Caco-2 (cell line): Measurements from ENCODE around the gene TNS1. TPM values are rescaled to one million over a fixed set of nuclear protein-coding genes. Genes with fewer than 3 reads are reported as not detected.

ENCODE experiments used
- BruUV-seq: library from RNA; stranded (reverse); fragments of 400-500 nt; replicated peaks from 2 replicates; lab custom pipeline; 2021; lab: Mats Ljungman, UMichigan
- CTCF ChIA-PET: fragments of 300-600 bp; sonication (Branson Sonifier 250); formaldehyde crosslinking; loops from one replicate; lab custom pipeline; 2022; ENCODE audit warnings: antibody characterized with exemption; lab: Charles Lee
- POLR2A ChIA-PET: fragments of 300-600 bp; sonication (Branson Sonifier 250); formaldehyde crosslinking; loops from one replicate; lab custom pipeline; 2022; ENCODE audit warnings: antibody characterized with exemption; lab: Charles Lee
- DNase-seq, 2 experiments: peaks; one replicate each; pipeline versions ENCODE4 v3.0.0 to v3.0.0-alpha.2; 2020 to 2022
- H3K27me3 ChIP-seq: replicated peaks from 2 replicates; pipeline ENCODE4 v1.6.0; 2011; ENCODE audit warnings: low read length; ENCODE audit not compliant: control insufficient read depth, insufficient read depth
- H3K36me3 ChIP-seq: 2 replicates; pipeline ENCODE4 v1.5.1; 2011; ENCODE audit warnings: low read length; ENCODE audit not compliant: control insufficient read depth, insufficient read depth
- H3K4me1 ChIP-seq: fragments of 250-450 bp; sonication (Bioruptor Pico); 2 replicates; pipeline ENCODE4 v1.5.1; 2020; ENCODE audit warnings: mild to moderate bottlenecking
- H3K4me3 ChIP-seq: 2 replicates; pipeline ENCODE4 v1.5.1; 2011; ENCODE audit warnings: low read depth, mild to moderate bottlenecking, control low read depth, low read length
- H3K9me3 ChIP-seq: fragments of 250-450 bp; sonication (Bioruptor Pico); 2 replicates; pipeline ENCODE4 v1.5.1; 2020; ENCODE audit warnings: mild to moderate bottlenecking, moderate library complexity
- H3K27ac Mint-ChIP-seq: one replicate; pipeline ENCODE4 v1.8.0; 2022; ENCODE audit warnings: mixed read lengths; ENCODE audit not compliant: unreplicated experiment
- H3K27me3 Mint-ChIP-seq: one replicate; pipeline ENCODE4 v1.8.0; 2022; ENCODE audit warnings: mixed read lengths; ENCODE audit not compliant: insufficient read depth, unreplicated experiment
- H3K36me3 Mint-ChIP-seq: one replicate; pipeline ENCODE4 v1.8.0; 2022; ENCODE audit warnings: mild to moderate bottlenecking, mixed read lengths; ENCODE audit not compliant: insufficient read depth, unreplicated experiment
- H3K4me1 Mint-ChIP-seq: one replicate; pipeline ENCODE4 v1.8.0; 2022; ENCODE audit warnings: low read depth, mixed read lengths; ENCODE audit not compliant: unreplicated experiment
- H3K4me3 Mint-ChIP-seq: one replicate; pipeline ENCODE4 v1.8.0; 2022; ENCODE audit warnings: mild to moderate bottlenecking, moderate library complexity, mixed read lengths; ENCODE audit not compliant: unreplicated experiment
- H3K9me3 Mint-ChIP-seq: one replicate; pipeline ENCODE4 v1.8.0; 2022; ENCODE audit warnings: mixed read lengths; ENCODE audit not compliant: unreplicated experiment
- CTCF ChIP-seq, 2 experiments: fragments of 200-600 bp in 1 of 2; IDR thresholded peaks; 1 replicate in 1 of 2; 2 replicates in 1 of 2; pipeline versions ENCODE4 v1.5.1 to v1.8.0; 2011 to 2022; ENCODE audit warnings: antibody characterized with exemption in 1 of 2, control low read depth in 1 of 2, inconsistent platforms in 1 of 2, low read depth in 1 of 2, low read length in 1 of 2, mild to moderate bottlenecking in 1 of 2, moderate library complexity in 1 of 2; ENCODE audit not compliant: insufficient read depth in 1 of 2, severe bottlenecking in 1 of 2, unreplicated experiment in 1 of 2
- intact Hi-C: fragments of 100-400 bp; cut with micrococcal nuclease; formaldehyde crosslinking; loops from one replicate; pipeline ENCODE4 v1.10.0; 2022; ENCODE audit not compliant: unreplicated experiment
- total RNA-seq: library from RNA; stranded (reverse); gene quantifications from 2 replicates; pipeline ENCODE4 v1.2.3, GENCODE V29; 2022

Gene TNS1
- total RNA-seq, 1 experiment from 2014 or later = 16.1 TPM

GRCh38 chr2:217928324-217929181 lies 74.2 kb downstream of the TNS1 start:
- Histone ChIP-seq H3K9me3 (no peaks in the 10 kb centered on the region), H3K36me3 (no peaks in the 10 kb centered on the region), H3K4me1 (peaks cover 6% of the 10 kb centered on the region; the same call in 1 of the 2 replicates), H3K4me3 (no peak overlapping the region), H3K27me3 (no peaks in the 10 kb centered on the region)
- Mint-ChIP-seq H3K4me3 (no peak overlapping the region), H3K27ac (peak overlapping the region; percentile 21), H3K36me3 (no peaks in the 10 kb centered on the region), H3K4me1 (no peaks in the 10 kb centered on the region), H3K27me3 (no peaks in the 10 kb centered on the region), H3K9me3 (no peaks in the 10 kb centered on the region)
- intact Hi-C loops = no loop called here
- POLR2A ChIA-PET = interaction anchor here (0.6 kb wide), 1 partner anchor 10 kb away, joined by 3 read pairs; no protein-coding TSS in a partner anchor
- CTCF ChIA-PET = interaction anchor here (0.5 kb wide), 1 partner anchor 81 kb away, joined by 3 read pairs; no protein-coding TSS in a partner anchor
- no peak for DNase-seq
- no TSS peak for BruUV-seq
- TF ChIP-seq CTCF (IDR thresholded peaks at IDR 0.05; ENCODE audit: insufficient read depth in 1 of 2, low read depth in 1 of 2, low read length in 1 of 2, severe bottlenecking in 1 of 2, unreplicated experiment in 1 of 2) = no peak

GRCh38 chr2:217927601-217928323 lies 75.0 kb downstream of the TNS1 start:
- TF ChIP-seq CTCF (IDR thresholded peaks at IDR 0.05; ENCODE audit: insufficient read depth in 1 of 2, low read depth in 1 of 2, low read length in 1 of 2, severe bottlenecking in 1 of 2, unreplicated experiment in 1 of 2) = no peak
- intact Hi-C loops = no loop called here
- H3K27me3 Mint-ChIP-seq = no peaks in the 10 kb centered on the region
- Histone ChIP-seq H3K9me3 (no peaks in the 10 kb centered on the region), H3K27me3 (no peaks in the 10 kb centered on the region), H3K4me3 (no peak overlapping the region), H3K36me3 (no peaks in the 10 kb centered on the region), H3K4me1 (peaks cover 6% of the 10 kb centered on the region; the same call in 1 of the 2 replicates)
- H3K4me3 Mint-ChIP-seq = no peak overlapping the region
- ChIA-PET CTCF (interaction anchor here (0.5 kb wide), 2 partner anchors 82 to 114 kb away, joined by 3 read pairs; no protein-coding TSS in a partner anchor), POLR2A (no interaction called here)
- no peak overlapping the region for H3K27ac Mint-ChIP-seq
- H3K36me3 Mint-ChIP-seq = no peaks in the 10 kb centered on the region
- no peaks in the 10 kb centered on the region for H3K9me3 Mint-ChIP-seq
- no TSS peak for BruUV-seq
- DNase-seq = no peak
- H3K4me1 Mint-ChIP-seq = no peaks in the 10 kb centered on the region

- intact Hi-C loops = no loop called here
- no peak for DNase-seq
- ChIA-PET CTCF (no interaction called here), POLR2A (no interaction called here)
- H3K4me3 ChIP-seq = no peak overlapping the region
- Mint-ChIP-seq H3K4me3 (no peak overlapping the region), H3K27ac (no peak overlapping the region), H3K27me3 (no peaks in the 10 kb centered on the region), H3K4me1 (no peaks in the 10 kb centered on the region), H3K9me3 (no peaks in the 10 kb centered on the region), H3K36me3 (no peaks in the 10 kb centered on the region)
- no peak for TF ChIP-seq CTCF (IDR thresholded peaks at IDR 0.05; ENCODE audit: insufficient read depth in 1 of 2, low read depth in 1 of 2, low read length in 1 of 2, severe bottlenecking in 1 of 2, unreplicated experiment in 1 of 2)
- no peaks in the 10 kb centered on the region for H3K36me3 ChIP-seq
- no peaks in the 10 kb centered on the region for H3K27me3 ChIP-seq
- H3K9me3 ChIP-seq = no peaks in the 10 kb centered on the region
- no TSS peak for BruUV-seq
- peaks cover 6% of the 10 kb centered on the region; the same call in 1 of the 2 replicates for H3K4me1 ChIP-seq
These were observed 76.0 kb downstream of the TNS1 start for GRCh38 chr2:217926801-217927200.
